ENCODE data around the gene ADCY9.

DNA sequence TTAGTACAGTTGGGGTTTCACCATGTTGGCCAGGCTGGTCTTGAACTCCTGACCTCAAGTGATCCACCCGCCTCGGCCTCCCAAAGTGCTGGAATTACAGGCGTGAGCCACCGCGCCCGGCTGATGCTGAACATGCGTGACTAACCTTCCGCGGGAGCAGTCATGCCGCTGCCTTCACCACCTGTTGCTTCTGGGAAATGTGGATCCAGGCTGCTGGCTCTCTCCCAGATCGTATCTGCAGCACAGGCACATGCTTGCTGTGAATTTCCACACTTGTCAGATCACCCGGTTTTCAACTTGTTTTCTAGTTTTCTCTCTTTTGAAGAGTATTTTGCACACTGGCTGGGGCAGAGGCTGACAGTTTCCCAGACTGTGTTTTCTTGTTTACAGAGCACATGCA is 97.9 kb downstream of the ADCY9 start:
- TF ChIP-seq, protein P1, sequence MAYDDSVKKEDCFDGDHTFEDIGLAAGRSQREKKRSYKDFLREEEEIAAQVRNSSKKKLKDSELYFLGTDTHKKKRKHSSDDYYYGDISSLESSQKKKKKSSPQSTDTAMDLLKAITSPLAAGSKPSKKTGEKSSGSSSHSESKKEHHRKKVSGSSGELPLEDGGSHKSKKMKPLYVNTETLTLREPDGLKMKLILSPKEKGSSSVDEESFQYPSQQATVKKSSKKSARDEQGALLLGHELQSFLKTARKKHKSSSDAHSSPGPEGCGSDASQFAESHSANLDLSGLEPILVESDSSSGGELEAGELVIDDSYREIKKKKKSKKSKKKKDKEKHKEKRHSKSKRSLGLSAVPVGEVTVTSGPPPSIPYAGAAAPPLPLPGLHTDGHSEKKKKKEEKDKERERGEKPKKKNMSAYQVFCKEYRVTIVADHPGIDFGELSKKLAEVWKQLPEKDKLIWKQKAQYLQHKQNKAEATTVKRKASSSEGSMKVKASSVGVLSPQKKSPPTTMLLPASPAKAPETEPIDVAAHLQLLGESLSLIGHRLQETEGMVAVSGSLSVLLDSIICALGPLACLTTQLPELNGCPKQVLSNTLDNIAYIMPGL (CRISPR knock-in tag; IDR thresholded peaks at IDR 0.05), result no peak
- TF ChIP-seq, protein P2, sequence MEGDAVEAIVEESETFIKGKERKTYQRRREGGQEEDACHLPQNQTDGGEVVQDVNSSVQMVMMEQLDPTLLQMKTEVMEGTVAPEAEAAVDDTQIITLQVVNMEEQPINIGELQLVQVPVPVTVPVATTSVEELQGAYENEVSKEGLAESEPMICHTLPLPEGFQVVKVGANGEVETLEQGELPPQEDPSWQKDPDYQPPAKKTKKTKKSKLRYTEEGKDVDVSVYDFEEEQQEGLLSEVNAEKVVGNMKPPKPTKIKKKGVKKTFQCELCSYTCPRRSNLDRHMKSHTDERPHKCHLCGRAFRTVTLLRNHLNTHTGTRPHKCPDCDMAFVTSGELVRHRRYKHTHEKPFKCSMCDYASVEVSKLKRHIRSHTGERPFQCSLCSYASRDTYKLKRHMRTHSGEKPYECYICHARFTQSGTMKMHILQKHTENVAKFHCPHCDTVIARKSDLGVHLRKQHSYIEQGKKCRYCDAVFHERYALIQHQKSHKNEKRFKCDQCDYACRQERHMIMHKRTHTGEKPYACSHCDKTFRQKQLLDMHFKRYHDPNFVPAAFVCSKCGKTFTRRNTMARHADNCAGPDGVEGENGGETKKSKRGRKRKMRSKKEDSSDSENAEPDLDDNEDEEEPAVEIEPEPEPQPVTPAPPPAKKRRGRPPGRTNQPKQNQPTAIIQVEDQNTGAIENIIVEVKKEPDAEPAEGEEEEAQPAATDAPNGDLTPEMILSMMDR (IDR thresholded peaks at IDR 0.05), result no peak
- TF ChIP-seq, protein P3, sequence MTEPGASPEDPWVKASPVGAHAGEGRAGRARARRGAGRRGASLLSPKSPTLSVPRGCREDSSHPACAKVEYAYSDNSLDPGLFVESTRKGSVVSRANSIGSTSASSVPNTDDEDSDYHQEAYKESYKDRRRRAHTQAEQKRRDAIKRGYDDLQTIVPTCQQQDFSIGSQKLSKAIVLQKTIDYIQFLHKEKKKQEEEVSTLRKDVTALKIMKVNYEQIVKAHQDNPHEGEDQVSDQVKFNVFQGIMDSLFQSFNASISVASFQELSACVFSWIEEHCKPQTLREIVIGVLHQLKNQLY (CRISPR knock-in tag; IDR thresholded peaks at IDR 0.05), result no peak
- TF ChIP-seq, protein P4, sequence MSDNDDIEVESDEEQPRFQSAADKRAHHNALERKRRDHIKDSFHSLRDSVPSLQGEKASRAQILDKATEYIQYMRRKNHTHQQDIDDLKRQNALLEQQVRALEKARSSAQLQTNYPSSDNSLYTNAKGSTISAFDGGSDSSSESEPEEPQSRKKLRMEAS (CRISPR knock-in tag; IDR thresholded peaks at IDR 0.05), result no peak
- no peak for TF ChIP-seq CBFB (CRISPR knock-in tag; IDR thresholded peaks at IDR 0.05; ENCODE audit: low read depth)
- TF ChIP-seq, protein P5, sequence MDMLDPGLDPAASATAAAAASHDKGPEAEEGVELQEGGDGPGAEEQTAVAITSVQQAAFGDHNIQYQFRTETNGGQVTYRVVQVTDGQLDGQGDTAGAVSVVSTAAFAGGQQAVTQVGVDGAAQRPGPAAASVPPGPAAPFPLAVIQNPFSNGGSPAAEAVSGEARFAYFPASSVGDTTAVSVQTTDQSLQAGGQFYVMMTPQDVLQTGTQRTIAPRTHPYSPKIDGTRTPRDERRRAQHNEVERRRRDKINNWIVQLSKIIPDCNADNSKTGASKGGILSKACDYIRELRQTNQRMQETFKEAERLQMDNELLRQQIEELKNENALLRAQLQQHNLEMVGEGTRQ (CRISPR knock-in tag; IDR thresholded peaks at IDR 0.05), result no peak
- no peak for TF ChIP-seq JAZF1 (CRISPR knock-in tag; IDR thresholded peaks at IDR 0.05)
- no peak for TF ChIP-seq TEAD4 (CRISPR knock-in tag; IDR thresholded peaks at IDR 0.05)
- no peak for TF ChIP-seq FOXJ3 (CRISPR knock-in tag; IDR thresholded peaks at IDR 0.05; ENCODE audit: borderline replicate concordance)
- TF ChIP-seq CREB1 (CRISPR knock-in tag; IDR thresholded peaks at IDR 0.05), result no peak
- no peak for TF ChIP-seq NFE2L1 (CRISPR knock-in tag; IDR thresholded peaks at IDR 0.05)
